OCI-M2 (cell line): ENCODE data around the gene GLUL.
"Not testable (repeated sequence)": the region's sequence is repeated elsewhere in the genome, so short reads cannot be mapped to it uniquely, and the experiment has no call there.

Experiments used
- DNase-seq: peaks from one replicate; lab custom pipeline; 2025; ENCODE audit not compliant: unreplicated experiment; lab: John Stamatoyannopoulos, UW

The GLUL gene

GRCh38 chr1:182368358-182368757 is 23.2 kb downstream of the GLUL start:
- no peak for DNase-seq

- DNase-seq = no peak
Observed at GRCh38 chr1:182367926-182368325, 23.7 kb downstream of the GLUL start.

- DNase-seq = no peak
Observed at GRCh38 chr1:182366596-182366995, 25.0 kb downstream of the GLUL start.

GRCh38 chr1:182359645-182360044 is 31.9 kb downstream of the GLUL start:
- no peak for DNase-seq

- no peak for DNase-seq
Observed at GRCh38 chr1:182357913-182358312, 33.7 kb downstream of the GLUL start.

- DNase-seq = no peak
Observed at GRCh38 chr1:182357171-182357570, 34.4 kb downstream of the GLUL start.

GRCh38 chr1:182355723-182356098 is 35.9 kb downstream of the GLUL start:
- no peak for DNase-seq

GRCh38 chr1:182351790-182352364 is 39.7 kb downstream of the GLUL start:
- DNase-seq = no peak

GRCh38 chr1:182350839-182351238 is 40.8 kb downstream of the GLUL start:
- no peak for DNase-seq

- DNase-seq = no peak
Observed at GRCh38 chr1:182348961-182349747, 42.4 kb downstream of the GLUL start.

- DNase-seq = no peak
Observed at GRCh38 chr1:182347019-182347418, 44.6 kb downstream of the GLUL start.

GRCh38 chr1:182340233-182341058 is 51.1 kb downstream of the GLUL start:
- no peak for DNase-seq

GRCh38 chr1:182339684-182340083 is 51.9 kb downstream of the GLUL start:
- DNase-seq = no peak

- DNase-seq = no peak
Observed at GRCh38 chr1:182338806-182339370, 52.7 kb downstream of the GLUL start.

- no peak for DNase-seq
Observed at GRCh38 chr1:182337736-182338571, 53.6 kb downstream of the GLUL start.

GRCh38 chr1:182335771-182336566 is 55.6 kb downstream of the GLUL start:
- DNase-seq = no peak

- not testable (repeated sequence) for DNase-seq
Observed at GRCh38 chr1:182333071-182333571, 58.5 kb downstream of the GLUL start.

GRCh38 chr1:182332261-182333060 is 59.1 kb downstream of the GLUL start:
- DNase-seq = no peak
